ENCODE measurements around the gene RMND5A. TPM values are rescaled to one million over a fixed set of nuclear protein-coding genes. Genes with fewer than 3 reads are reported as not detected.
A peak's percentile ranks its signal among the peaks of the same experiment; 100 is the strongest.
"Not testable (repeated sequence)": the region's sequence is repeated elsewhere in the genome, so short reads cannot be mapped to it uniquely, and the experiment has no call there.

RMND5A gene, protein sequence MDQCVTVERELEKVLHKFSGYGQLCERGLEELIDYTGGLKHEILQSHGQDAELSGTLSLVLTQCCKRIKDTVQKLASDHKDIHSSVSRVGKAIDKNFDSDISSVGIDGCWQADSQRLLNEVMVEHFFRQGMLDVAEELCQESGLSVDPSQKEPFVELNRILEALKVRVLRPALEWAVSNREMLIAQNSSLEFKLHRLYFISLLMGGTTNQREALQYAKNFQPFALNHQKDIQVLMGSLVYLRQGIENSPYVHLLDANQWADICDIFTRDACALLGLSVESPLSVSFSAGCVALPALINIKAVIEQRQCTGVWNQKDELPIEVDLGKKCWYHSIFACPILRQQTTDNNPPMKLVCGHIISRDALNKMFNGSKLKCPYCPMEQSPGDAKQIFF
- total RNA-seq (2014; rRNA removed) (23.4 and 34.1 TPM in 2 replicates), Bru-seq, nascent RNA (percentile 81 among the genes with signal in this experiment), BruChase-seq, experiment 1, labeled RNA remaining after a 6-hour chase (percentile 87 among the genes with signal in this experiment), BruChase-seq, experiment 2, labeled RNA remaining after a 2-hour chase (percentile 82 among the genes with signal in this experiment)
- long read RNA-seq, full-length matches to known transcripts = 60 of 73 reads
- long read RNA-seq, partial matches to known transcripts = 2 of 73 reads
- long read RNA-seq, other reads (novel, unspliced or antisense) = 11 of 73 reads

DNA sequence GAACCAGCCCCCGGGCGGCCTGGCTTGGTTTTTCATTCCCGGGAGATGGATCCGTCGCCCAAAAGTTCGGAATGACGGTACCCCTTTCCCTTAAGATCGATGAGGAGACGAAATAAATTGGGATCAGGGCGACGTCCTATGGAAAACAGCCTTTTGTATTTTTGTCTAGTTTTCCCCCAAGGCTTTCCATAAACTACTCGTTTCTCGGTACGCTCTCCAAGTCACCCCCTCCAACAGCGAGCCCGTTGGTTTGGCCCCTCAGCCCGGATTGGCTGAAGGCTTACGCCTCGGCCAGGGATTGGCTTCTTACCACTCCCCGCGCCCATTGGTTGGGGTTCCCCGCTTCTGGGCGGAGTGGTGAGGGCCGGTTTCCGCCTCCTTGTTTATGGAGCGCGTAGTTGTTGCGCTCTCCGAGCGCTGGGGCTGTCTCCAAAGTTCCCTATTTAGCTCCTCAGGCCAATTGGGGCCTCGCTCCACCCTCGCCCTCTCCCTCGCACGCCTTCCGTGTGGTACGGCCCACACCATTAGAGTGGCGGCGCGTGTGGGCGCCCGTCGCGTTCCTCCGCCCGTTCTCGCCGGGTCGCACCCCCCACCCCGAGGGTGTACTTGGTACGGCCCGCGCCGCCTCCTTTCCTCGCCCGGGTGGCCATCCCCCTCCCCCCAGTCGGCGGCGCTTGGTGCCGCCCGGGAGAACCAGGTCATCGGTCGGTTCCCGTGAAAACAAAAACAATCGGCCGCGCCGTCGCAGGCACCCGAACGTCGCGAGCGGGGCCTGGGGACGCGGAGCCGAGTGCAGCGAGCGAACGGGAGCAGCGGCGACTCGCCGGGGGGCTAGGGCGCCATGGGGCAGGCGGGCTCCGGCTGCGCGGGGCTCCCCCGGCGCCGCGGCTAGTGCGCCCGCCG, at the start of gene RMND5A:
Gene RMND5A, plus strand, starts transcription at position 655 of the 903 bp plus-strand sequence. CDS start 377 bp downstream, outside the sequence.
- H3F3A ChIP-seq (ENCODE audit: low read length, unreplicated experiment); H3K9me3 ChIP-seq (ENCODE audit: low read length); H4K20me1 ChIP-seq (ENCODE audit: low read length); H3K36me3 ChIP-seq (ENCODE audit: low read depth, low read length); H3K9me2 ChIP-seq (replicated peaks; ENCODE audit: low read length); H3K27me3 ChIP-seq (ENCODE audit: low read length); CTCF ChIA-PET; intact Hi-C loops (cut with micrococcal nuclease); H3K4me1 ChIP-seq (ENCODE audit: insufficient read depth, low read length); POLR2A ChIA-PET (ENCODE audit: unreplicated experiment): not testable (repeated sequence)
- BruUV-seq (replicated peaks) = TSS peak; percentile 80
- Histone ChIP-seq H3K4me3 (ENCODE audit: low read length) (peak within 1 kb of the TSS; percentile 78), H3K27ac (ENCODE audit: low read length) (peak within 1 kb of the TSS; percentile 39; the same call in 1 of the 2 replicates), H3K9ac (ENCODE audit: low read length) (peak within 1 kb of the TSS; percentile 71), H2AFZ (ENCODE audit: low read length) (peak within 1 kb of the TSS; percentile 64; the same call in 1 of the 2 replicates), H3K4me2 (ENCODE audit: low read length) (peak within 1 kb of the TSS; percentile 87), H3K79me2 (ENCODE audit: low read length) (peaks cover 13% of the 10 kb centered on the region)
- peak; percentile 94 for ATAC-seq
- DNase-seq = peak; percentile 83

GRCh38 chr2:86671337-86671981, 48.6 kb upstream of the RMND5A start:
- POLR2A ChIA-PET (ENCODE audit: unreplicated experiment) = no interaction called here
- Histone ChIP-seq H3K27me3 (ENCODE audit: low read length) (no peaks in the 10 kb centered on the region), H3K79me2 (ENCODE audit: low read length) (no peaks in the 10 kb centered on the region), H3K27ac (ENCODE audit: low read length) (no peak overlapping the region), H3K9me2 (replicated peaks; ENCODE audit: low read length) (no peaks in the 10 kb centered on the region), H3K9ac (ENCODE audit: low read length) (no peak overlapping the region), H4K20me1 (ENCODE audit: low read length) (no peaks in the 10 kb centered on the region), H3K9me3 (ENCODE audit: low read length) (no peaks in the 10 kb centered on the region), H3K4me3 (ENCODE audit: low read length) (no peak overlapping the region), H3K4me1 (ENCODE audit: insufficient read depth, low read length) (no peaks in the 10 kb centered on the region), H3K4me2 (ENCODE audit: low read length) (no peak overlapping the region), H3F3A (ENCODE audit: low read length, unreplicated experiment) (no peaks in the 10 kb centered on the region), H3K36me3 (ENCODE audit: low read depth, low read length) (no peaks in the 10 kb centered on the region), H2AFZ (ENCODE audit: low read length) (no peak overlapping the region)
- TF ChIP-seq EZH2phosphoT487 (IDR thresholded peaks at IDR 0.05; ENCODE audit: borderline replicate concordance, low read length) (no peak), EZH2 (IDR thresholded peaks at IDR 0.05; ENCODE audit: low read length, unreplicated experiment) (no peak), CTCF (conservative IDR thresholded peaks at IDR 0.05; ENCODE audit: low read depth, low read length) (no peak)
- BruUV-seq (replicated peaks) = no TSS peak
- ATAC-seq = no peak
- CTCF ChIA-PET = no interaction called here
- DNase-seq = no peak
- intact Hi-C loops (cut with micrococcal nuclease) = no loop called here

DNA sequence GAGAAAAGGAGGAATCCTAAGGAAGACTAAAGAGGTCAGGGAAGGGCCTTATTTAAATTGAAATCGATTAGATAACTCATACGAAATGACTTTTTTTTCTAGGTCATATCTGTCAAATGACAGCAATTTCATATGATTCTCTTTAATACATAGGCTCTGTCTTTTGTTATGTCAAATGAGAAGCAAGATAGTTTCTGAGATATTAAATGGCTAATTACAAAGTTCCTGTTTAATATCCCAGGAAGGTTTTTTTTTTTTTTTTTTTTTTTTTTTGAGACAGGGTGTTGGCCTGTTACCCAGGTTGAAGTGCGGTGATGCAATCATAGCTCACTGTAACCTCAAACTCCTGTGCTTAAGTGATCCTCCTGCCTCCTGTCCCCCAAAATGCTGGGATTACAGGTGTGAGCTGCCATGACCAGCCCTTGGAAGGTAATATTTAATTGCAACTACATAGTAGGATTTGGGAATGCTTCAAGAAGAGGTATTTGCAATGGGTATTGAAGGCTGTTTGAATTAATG, 48.0 kb upstream of the RMND5A start:
- Histone ChIP-seq H2AFZ (ENCODE audit: low read length) (no peak overlapping the region), H3K9me2 (replicated peaks; ENCODE audit: low read length) (no peaks in the 10 kb centered on the region), H3K4me1 (ENCODE audit: insufficient read depth, low read length) (no peaks in the 10 kb centered on the region), H3K9ac (ENCODE audit: low read length) (no peak overlapping the region), H3F3A (ENCODE audit: low read length, unreplicated experiment) (no peaks in the 10 kb centered on the region), H3K4me3 (ENCODE audit: low read length) (no peak overlapping the region), H3K36me3 (ENCODE audit: low read depth, low read length) (no peaks in the 10 kb centered on the region), H3K4me2 (ENCODE audit: low read length) (no peak overlapping the region), H4K20me1 (ENCODE audit: low read length) (no peaks in the 10 kb centered on the region), H3K9me3 (ENCODE audit: low read length) (no peaks in the 10 kb centered on the region), H3K27me3 (ENCODE audit: low read length) (no peaks in the 10 kb centered on the region), H3K79me2 (ENCODE audit: low read length) (no peaks in the 10 kb centered on the region), H3K27ac (ENCODE audit: low read length) (no peak overlapping the region)
- CTCF ChIA-PET = no interaction called here
- TF ChIP-seq CTCF (conservative IDR thresholded peaks at IDR 0.05; ENCODE audit: low read depth, low read length) (no peak), EZH2phosphoT487 (IDR thresholded peaks at IDR 0.05; ENCODE audit: borderline replicate concordance, low read length) (no peak), EZH2 (IDR thresholded peaks at IDR 0.05; ENCODE audit: low read length, unreplicated experiment) (no peak)
- ATAC-seq = no peak
- intact Hi-C loops (cut with micrococcal nuclease) = no loop called here
- POLR2A ChIA-PET (ENCODE audit: unreplicated experiment) = interaction anchor here (0.7 kb wide), 1 partner anchor 50 kb away, joined by 15 read pairs; no protein-coding TSS in a partner anchor
- BruUV-seq (replicated peaks) = no TSS peak
- no peak for DNase-seq
